Mammary epithelial cell (primary cell): Measurements from ENCODE around the gene ANOS1.

Experiments used
- CTCF ChIP-seq, 2 donors: IDR thresholded peaks in 1 of 2; conservative IDR thresholded peaks in 1 of 2; 2 replicates each; pipeline ENCODE4 v1.5.1; 2011 to 2012; ENCODE audit warnings: inconsistent platforms in 2 of 2, low read length in 2 of 2, mild to moderate bottlenecking in 2 of 2, control low read depth in 1 of 2, low read depth in 1 of 2; ENCODE audit not compliant: insufficient read depth in 1 of 2; ENCODE audit errors: extremely low read depth in 1 of 2
- EZH2 ChIP-seq: IDR thresholded peaks from 2 replicates; pipeline ENCODE4 v1.6.1; 2012; ENCODE audit warnings: low read length, inconsistent platforms, borderline replicate concordance

- TF ChIP-seq CTCF (conservative IDR thresholded peaks at IDR 0.05 in 1 of 2, IDR thresholded peaks at IDR 0.05 in 1 of 2; ENCODE audit: extremely low read depth in 1 of 2, insufficient read depth in 1 of 2, low read depth in 1 of 2, low read length in 2 of 2) (no peak), EZH2 (no peak)
These were observed 17.8 kb downstream of the ANOS1 start for GRCh38 chrX:8714164-8714563.
